Breast epithelium (tissue), 3 donors: ENCODE results near the gene HDDC3.

Experiments
- POLR2A ChIP-seq: fragments of 450-650 bp; IDR thresholded peaks from one replicate; pipeline ENCODE4 v1.6.1; 2016; ENCODE audit warnings: antibody characterized with exemption, mild to moderate bottlenecking, moderate library complexity
- TF ChIP-seq, protein P1 (sequence below), 3 donors: fragments of 450-650 bp; IDR thresholded peaks; one replicate each; pipeline ENCODE4 v1.5.1; 2016 to 2017; ENCODE audit warnings: antibody characterized with exemption in 3 of 3, mild to moderate bottlenecking in 3 of 3, moderate library complexity in 3 of 3

- TF ChIP-seq, protein P1, sequence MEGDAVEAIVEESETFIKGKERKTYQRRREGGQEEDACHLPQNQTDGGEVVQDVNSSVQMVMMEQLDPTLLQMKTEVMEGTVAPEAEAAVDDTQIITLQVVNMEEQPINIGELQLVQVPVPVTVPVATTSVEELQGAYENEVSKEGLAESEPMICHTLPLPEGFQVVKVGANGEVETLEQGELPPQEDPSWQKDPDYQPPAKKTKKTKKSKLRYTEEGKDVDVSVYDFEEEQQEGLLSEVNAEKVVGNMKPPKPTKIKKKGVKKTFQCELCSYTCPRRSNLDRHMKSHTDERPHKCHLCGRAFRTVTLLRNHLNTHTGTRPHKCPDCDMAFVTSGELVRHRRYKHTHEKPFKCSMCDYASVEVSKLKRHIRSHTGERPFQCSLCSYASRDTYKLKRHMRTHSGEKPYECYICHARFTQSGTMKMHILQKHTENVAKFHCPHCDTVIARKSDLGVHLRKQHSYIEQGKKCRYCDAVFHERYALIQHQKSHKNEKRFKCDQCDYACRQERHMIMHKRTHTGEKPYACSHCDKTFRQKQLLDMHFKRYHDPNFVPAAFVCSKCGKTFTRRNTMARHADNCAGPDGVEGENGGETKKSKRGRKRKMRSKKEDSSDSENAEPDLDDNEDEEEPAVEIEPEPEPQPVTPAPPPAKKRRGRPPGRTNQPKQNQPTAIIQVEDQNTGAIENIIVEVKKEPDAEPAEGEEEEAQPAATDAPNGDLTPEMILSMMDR (IDR thresholded peaks at IDR 0.05): no peak
- no peak for TF ChIP-seq POLR2A
These were observed 7.4 kb upstream of the HDDC3 start for GRCh38 chr15:90939756-90940155.
